Esophagus muscularis mucosa (tissue), 4 donors: ENCODE results near the gene SEC31A. TPM values are rescaled to one million over a fixed set of nuclear protein-coding genes. Genes with fewer than 3 reads are reported as not detected.
"Not testable (repeated sequence)": the region's sequence is repeated elsewhere in the genome, so short reads cannot be mapped to it uniquely, and the experiment has no call there.

Experiments used
- DNase-seq: peaks from one replicate; pipeline ENCODE4 v3.0.0-alpha.2; 2017; ENCODE audit errors: extremely low spot score
- H3K27ac ChIP-seq, 4 donors: fragments of 200-600 bp; sonication (generic); replicated peaks in 1 of 4; 1 replicate in 3 of 4; 2 replicates in 1 of 4; pipeline ENCODE4 v1.5.1; 2016 to 2019; ENCODE audit warnings: mild to moderate bottlenecking in 1 of 4
- H3K27me3 ChIP-seq, 4 donors: fragments of 200-600 bp; sonication (generic); one replicate each; pipeline versions ENCODE4 v1.5.1 to v1.6.0; 2016 to 2019
- H3K36me3 ChIP-seq, 4 donors: fragments of 200-600 bp; sonication (generic); one replicate each; pipeline ENCODE4 v1.5.1; 2016 to 2019
- H3K4me1 ChIP-seq, 4 donors: fragments of 200-600 bp; sonication (generic); one replicate each; pipeline ENCODE4 v1.5.1; 2016 to 2019
- H3K4me3 ChIP-seq, 4 donors: fragments of 200-600 bp; sonication (generic); 1 replicate in 2 of 4; 2 replicates in 2 of 4; pipeline ENCODE4 v1.5.1; 2016 to 2019; ENCODE audit warnings: mild to moderate bottlenecking in 4 of 4, moderate library complexity in 1 of 4
- H3K9me3 ChIP-seq, 4 donors: fragments of 200-600 bp; sonication (generic); 1 replicate in 3 of 4; 2 replicates in 1 of 4; pipeline ENCODE4 v1.5.1; 2016 to 2019
- CTCF ChIP-seq, 3 experiments: fragments of 200-600 bp in 2 of 3; fragments of 450-650 bp in 1 of 3; sonication (generic) in 2 of 3; IDR thresholded peaks; one replicate each; pipeline ENCODE4 v1.5.1; 2017 to 2019; ENCODE audit warnings: antibody characterized with exemption in 3 of 3, mild to moderate bottlenecking in 2 of 3, moderate library complexity in 1 of 3
- EP300 ChIP-seq: sonication (generic); formaldehyde crosslinking; IDR thresholded peaks from one replicate; pipeline ENCODE4 v1.6.1; 2017; ENCODE audit warnings: antibody characterized with exemption
- POLR2A ChIP-seq: fragments of 450-650 bp; IDR thresholded peaks from one replicate; pipeline ENCODE4 v1.6.1; 2017; ENCODE audit warnings: antibody characterized with exemption, moderate library complexity, mild to moderate bottlenecking, low read depth
- POLR2AphosphoS5 ChIP-seq, 2 donors: sonication (generic); formaldehyde crosslinking; IDR thresholded peaks; one replicate each; pipeline ENCODE4 v1.6.1; 2017; ENCODE audit warnings: antibody characterized with exemption in 2 of 2
- WGBS: methylation state at CpG from one replicate; pipeline ENCODE4 v1.1.5; 2018; 5-methylcytosine and 5-hydroxymethylcytosine counted together
- intact Hi-C: fragments of 100-400 bp; cut with DNase I; formaldehyde crosslinking; loops from one replicate; pipeline ENCODE4 v1.15.1; 2023
- total RNA-seq, 4 donors: library from RNA; depleted of rRNA; stranded (reverse); fragments of >200 nt; gene quantifications; one replicate each; pipeline versions ENCODE4 v1.1.0 to v1.2.1, GENCODE V29; 2016

The SEC31A gene
- total RNA-seq, 4 donors from 2014 or later: 117 to 146 (median 131) TPM

- 91% methylated on average over 6 of the region's 6 CpGs for WGBS
- TF ChIP-seq POLR2AphosphoS5 (IDR thresholded peaks at IDR 0.05): no peak
- TF ChIP-seq POLR2A: no peak
- no peak for TF ChIP-seq EP300
- no peak for TF ChIP-seq CTCF (IDR thresholded peaks at IDR 0.05)
- Histone ChIP-seq H3K4me3 (no peak overlapping the region), H3K4me1 (peaks cover 0 to 15% (median 13%) of the 10 kb centered on the region in 4 donors), H3K9me3 (no peaks in the 10 kb centered on the region), H3K27ac (no peak overlapping the region), H3K36me3 (peaks cover 46 to 94% (median 79%) of the 10 kb centered on the region in 4 donors), H3K27me3 (no peaks in the 10 kb centered on the region)
- intact Hi-C loops: no loop called here
- no peak for DNase-seq
Measured at GRCh38 chr4:82864336-82864979, 26.5 kb downstream of the SEC31A start.

- no peak for TF ChIP-seq EP300
- TF ChIP-seq CTCF (IDR thresholded peaks at IDR 0.05): no peak
- TF ChIP-seq POLR2AphosphoS5 (IDR thresholded peaks at IDR 0.05): no peak
- no peak for TF ChIP-seq POLR2A
- intact Hi-C loops: no loop called here
- Histone ChIP-seq H3K36me3 (peaks cover 36 to 82% (median 67%) of the 10 kb centered on the region in 4 donors), H3K4me3 (no peak overlapping the region), H3K4me1 (peaks cover 0 to 15% (median 13%) of the 10 kb centered on the region in 4 donors), H3K27me3 (no peaks in the 10 kb centered on the region), H3K9me3 (no peaks in the 10 kb centered on the region), H3K27ac (no peak overlapping the region)
- DNase-seq: no peak
Measured at GRCh38 chr4:82861529-82861928, 29.4 kb downstream of the SEC31A start.

DNA sequence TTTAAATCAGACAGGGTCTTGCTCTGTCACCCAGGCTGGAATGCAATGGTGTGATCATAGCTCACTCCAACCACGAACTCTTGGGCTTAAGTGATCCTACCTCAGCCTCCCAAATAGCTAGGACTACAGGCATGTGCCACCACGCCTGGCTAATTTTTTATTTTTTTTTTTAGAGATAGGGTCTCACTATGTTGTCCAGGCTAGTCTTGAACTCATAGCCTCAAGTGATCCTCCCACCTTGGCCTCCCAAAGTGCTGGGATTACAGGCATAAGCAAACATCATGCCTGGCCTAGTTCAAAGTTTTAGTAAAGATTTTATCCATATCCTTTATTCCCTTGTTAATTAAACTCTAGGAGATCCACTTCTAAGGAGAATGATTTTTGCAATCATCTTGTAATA lies 30.5 kb downstream of the SEC31A start:
- H3K36me3 ChIP-seq: peaks cover 34 to 82% (median 68%) of the 10 kb centered on the region in 4 donors
- H3K4me3 ChIP-seq, H3K9me3 ChIP-seq, H3K27me3 ChIP-seq, H3K27ac ChIP-seq, H3K4me1 ChIP-seq, intact Hi-C loops, DNase-seq: not testable (repeated sequence)
- 93% methylated on average over 2 of the region's 2 CpGs for WGBS

DNA sequence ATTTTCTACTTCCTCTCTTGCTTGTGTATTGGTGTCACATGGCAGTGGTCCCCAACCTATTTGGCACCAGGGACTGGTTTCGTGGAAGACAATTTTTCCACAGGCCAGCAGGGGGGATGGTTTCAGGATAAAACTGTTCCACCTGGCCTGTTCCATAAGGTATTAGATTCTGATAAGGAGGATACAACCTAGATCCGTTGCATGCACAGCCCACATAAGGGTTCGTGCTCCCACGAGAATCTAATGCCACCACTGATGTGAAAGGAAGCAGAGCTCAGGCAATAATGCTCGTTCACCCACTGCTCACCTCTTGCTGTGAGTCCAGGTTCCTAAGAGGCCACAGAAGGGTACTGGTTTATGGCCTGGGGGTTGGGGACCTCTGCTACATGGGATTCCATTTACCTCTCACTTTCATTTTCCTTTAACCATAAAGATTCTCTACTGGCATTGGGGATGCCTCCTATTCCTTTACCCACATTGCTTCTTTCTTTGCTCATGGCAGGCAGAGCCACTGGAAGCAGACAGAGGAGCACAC lies 38.1 kb downstream of the SEC31A start:
- Histone ChIP-seq H3K27ac (no peak overlapping the region), H3K9me3 (no peaks in the 10 kb centered on the region), H3K4me3 (no peak overlapping the region), H3K4me1 (no peaks in the 10 kb centered on the region), H3K27me3 (no peaks in the 10 kb centered on the region), H3K36me3 (peaks cover 47 to 100% (median 93%) of the 10 kb centered on the region in 4 donors)
- TF ChIP-seq POLR2AphosphoS5 (IDR thresholded peaks at IDR 0.05): no peak
- no peak for TF ChIP-seq EP300
- TF ChIP-seq POLR2A: no peak
- TF ChIP-seq CTCF (IDR thresholded peaks at IDR 0.05): no peak
- 67% methylated on average over 5 of the region's 5 CpGs for WGBS
- intact Hi-C loops: no loop called here
- DNase-seq: no peak

DNA sequence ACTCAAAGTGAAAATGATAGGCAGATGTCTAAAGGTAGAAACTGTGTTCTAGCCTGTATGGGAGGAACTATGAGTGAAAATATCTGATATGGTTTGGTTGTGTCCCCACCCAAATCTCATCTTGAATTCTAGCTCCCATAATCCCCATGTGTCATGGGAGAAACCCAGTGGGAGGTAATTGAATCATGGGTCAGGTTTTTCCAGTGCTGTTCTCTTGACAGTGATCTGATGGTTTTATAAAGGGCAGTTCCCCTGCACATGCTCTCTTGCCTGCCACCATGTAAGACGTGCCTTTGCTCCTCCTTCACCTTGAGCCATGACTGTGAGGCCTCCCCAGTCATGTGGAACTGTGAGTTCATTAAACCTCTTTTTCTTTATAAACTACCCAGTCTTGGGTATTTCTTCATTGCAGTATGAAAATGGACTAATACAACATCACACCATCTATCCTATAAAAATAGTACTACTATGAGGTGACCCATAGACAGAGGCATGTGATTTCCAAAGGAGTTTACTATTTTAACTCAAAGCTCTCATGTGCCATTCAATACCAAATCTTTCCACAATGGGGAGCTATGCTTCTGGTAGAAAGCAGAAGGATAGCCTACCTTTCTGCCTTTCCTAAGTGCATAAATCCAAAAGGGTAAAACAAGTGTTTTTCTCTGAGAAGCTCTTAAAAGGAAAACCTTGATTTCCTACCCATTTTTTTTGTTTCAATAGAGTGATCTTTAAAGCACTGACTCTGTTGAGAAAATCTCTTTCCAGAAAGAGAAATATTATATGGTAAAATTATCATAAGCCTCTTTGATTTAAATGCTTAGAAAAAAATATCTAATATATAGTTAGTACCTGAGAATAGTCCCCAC lies 38.8 kb downstream of the SEC31A start:
- 100% methylated on average over 1 of the region's 1 CpG for WGBS
- H3K27me3 ChIP-seq: no peaks in the 10 kb centered on the region
- no peak for DNase-seq
- no peaks in the 10 kb centered on the region for H3K9me3 ChIP-seq
- no peak overlapping the region for H3K27ac ChIP-seq
- intact Hi-C loops: no loop called here
- no peaks in the 10 kb centered on the region for H3K4me1 ChIP-seq
- peaks cover 54 to 100% (median 94%) of the 10 kb centered on the region in 4 donors for H3K36me3 ChIP-seq
- H3K4me3 ChIP-seq: no peak overlapping the region
- TF ChIP-seq POLR2AphosphoS5 (IDR thresholded peaks at IDR 0.05) (no peak), EP300 (no peak), CTCF (IDR thresholded peaks at IDR 0.05) (peak in 2 of 3 experiments; percentile 11 to 47), POLR2A (no peak)
